Fibroblast of mammary gland (primary cell): ENCODE data around the gene ST8SIA4.

ENCODE experiments used
- DNase-seq: peaks from one replicate; pipeline ENCODE4 v3.0.0-alpha.2; 2010; ENCODE audit warnings: low read depth
- H3K4me3 ChIP-seq: 2 replicates; pipeline ENCODE4 v1.5.1; 2011; ENCODE audit warnings: low read depth, mild to moderate bottlenecking, low read length, moderate library complexity; ENCODE audit not compliant: control insufficient read depth
- TF ChIP-seq, protein P1 (sequence below): conservative IDR thresholded peaks from 2 replicates; pipeline ENCODE4 v1.5.1; 2011; ENCODE audit warnings: low read depth, low read length, inconsistent platforms; ENCODE audit not compliant: control insufficient read depth, insufficient read depth

The ST8SIA4 gene

DNA sequence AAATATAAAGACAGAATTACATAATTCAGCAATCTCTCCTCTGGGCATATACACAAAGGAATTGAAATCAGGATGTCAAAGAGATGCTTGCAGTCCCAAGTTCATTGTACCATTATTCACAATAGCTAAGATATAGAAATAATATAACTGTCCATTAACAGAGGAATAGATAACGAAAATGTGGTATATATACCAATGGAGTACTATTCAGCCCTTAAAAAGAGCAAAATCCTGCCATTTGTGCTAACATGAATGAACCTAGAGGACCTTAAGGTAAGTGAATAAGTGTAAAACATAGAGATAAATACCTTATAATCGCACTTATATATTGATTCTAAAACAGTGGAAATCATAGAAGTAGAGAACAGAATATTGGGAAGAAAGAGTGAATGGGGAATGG lies 7.0 kb downstream of the ST8SIA4 start:
- TF ChIP-seq, protein P1, sequence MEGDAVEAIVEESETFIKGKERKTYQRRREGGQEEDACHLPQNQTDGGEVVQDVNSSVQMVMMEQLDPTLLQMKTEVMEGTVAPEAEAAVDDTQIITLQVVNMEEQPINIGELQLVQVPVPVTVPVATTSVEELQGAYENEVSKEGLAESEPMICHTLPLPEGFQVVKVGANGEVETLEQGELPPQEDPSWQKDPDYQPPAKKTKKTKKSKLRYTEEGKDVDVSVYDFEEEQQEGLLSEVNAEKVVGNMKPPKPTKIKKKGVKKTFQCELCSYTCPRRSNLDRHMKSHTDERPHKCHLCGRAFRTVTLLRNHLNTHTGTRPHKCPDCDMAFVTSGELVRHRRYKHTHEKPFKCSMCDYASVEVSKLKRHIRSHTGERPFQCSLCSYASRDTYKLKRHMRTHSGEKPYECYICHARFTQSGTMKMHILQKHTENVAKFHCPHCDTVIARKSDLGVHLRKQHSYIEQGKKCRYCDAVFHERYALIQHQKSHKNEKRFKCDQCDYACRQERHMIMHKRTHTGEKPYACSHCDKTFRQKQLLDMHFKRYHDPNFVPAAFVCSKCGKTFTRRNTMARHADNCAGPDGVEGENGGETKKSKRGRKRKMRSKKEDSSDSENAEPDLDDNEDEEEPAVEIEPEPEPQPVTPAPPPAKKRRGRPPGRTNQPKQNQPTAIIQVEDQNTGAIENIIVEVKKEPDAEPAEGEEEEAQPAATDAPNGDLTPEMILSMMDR = no peak
- no peak for DNase-seq

DNA sequence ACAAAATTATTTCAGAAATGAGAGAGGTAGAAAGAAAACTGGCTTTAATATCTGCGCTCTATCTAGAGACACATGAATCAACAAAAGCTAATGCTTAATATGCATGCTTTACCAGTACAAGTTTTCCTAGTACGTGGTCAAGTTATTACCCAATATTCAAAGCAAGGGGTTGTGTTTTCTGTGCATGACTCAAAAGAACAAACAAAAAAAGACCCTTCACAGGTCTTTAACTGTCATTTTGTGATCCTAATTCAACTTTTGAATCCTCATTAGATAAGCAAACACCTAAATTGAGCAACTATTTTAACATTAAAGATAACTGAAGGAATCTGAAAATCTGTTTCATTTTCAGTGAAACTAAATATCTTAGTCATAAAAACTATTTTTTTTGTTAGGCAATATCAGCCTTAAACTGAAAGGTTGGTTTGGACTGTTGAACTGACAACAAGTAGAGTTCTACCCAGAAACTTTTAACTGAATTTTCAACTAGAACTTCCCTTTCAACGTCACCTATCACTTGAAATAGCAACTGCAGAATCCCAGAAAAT lies 12.5 kb downstream of the ST8SIA4 start:
- H3K4me3 ChIP-seq = no peak overlapping the region
- no peak for DNase-seq
- TF ChIP-seq, protein P1 = no peak

More for the DNA sequence above, 7.0 kb downstream of the ST8SIA4 start:
- no peak overlapping the region for H3K4me3 ChIP-seq

DNA sequence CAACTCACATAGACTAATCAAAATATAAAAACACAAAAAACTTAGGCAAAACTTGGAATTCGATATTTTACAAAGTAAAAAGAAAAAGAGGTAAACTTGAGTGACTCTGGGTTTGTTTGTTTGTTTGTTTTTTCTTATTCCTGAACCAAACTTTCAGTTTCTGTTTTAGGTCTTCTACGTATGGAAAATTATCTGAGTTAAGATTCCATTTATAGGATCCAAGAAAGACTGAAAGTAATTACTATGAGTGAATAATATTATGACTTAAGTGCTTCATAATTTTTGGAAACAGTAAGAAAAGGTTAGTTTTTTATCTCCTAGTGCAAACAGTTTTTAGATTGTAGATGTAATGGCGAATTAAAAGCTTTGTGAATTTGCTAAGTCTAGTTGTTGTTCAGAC lies 13.2 kb downstream of the ST8SIA4 start:
- H3K4me3 ChIP-seq = no peak overlapping the region
- TF ChIP-seq, protein P1 = no peak
- DNase-seq = no peak

DNA sequence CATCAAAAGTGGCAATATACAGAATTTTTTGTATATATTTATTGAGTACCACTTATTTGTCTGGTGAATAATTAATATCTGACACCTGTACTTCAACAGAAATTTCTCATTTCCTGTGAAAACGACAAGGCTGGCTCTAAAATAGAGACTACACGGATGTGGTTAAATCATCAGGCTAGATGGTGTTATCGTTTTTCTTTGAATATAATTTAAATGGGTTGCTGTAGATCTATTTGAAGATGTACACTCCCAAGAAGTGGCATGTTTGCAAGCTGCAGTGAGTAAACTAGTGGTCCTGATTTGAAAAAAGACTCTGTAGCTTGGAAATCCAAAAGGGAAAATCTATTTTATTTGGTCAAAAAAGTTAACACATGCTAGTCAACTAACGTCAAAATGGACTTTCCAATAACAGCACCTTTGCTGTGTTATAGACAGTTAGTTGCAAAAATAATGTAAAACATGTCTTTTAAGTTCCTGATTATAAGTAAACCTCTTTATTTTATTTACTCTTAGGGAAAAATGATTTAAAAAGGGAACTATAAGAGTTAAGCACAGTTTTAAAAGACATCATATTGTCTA lies 13.8 kb downstream of the ST8SIA4 start:
- no peak for DNase-seq
- TF ChIP-seq, protein P1 = no peak
- H3K4me3 ChIP-seq = no peak overlapping the region

DNA sequence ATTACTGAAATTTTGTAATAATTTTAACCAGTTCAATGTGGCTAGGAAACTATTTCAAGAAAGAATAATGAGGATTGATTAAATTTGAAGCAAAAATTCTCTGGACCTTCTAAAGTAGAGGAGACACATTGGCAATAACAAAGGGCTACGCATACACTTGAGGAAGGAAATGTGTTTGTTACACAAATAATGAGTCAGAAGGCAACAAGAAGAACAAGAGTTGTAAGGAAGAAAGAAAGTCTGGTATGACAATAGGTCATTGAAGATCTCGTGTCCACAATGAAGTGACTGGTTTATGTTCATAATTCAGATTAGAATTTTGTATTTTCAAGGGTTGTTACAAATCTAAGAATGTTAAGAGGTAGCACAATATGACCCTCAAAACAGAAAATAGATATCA lies 25.8 kb downstream of the ST8SIA4 start:
- TF ChIP-seq, protein P1 = no peak
- H3K4me3 ChIP-seq = no peak overlapping the region
- DNase-seq = no peak

DNA sequence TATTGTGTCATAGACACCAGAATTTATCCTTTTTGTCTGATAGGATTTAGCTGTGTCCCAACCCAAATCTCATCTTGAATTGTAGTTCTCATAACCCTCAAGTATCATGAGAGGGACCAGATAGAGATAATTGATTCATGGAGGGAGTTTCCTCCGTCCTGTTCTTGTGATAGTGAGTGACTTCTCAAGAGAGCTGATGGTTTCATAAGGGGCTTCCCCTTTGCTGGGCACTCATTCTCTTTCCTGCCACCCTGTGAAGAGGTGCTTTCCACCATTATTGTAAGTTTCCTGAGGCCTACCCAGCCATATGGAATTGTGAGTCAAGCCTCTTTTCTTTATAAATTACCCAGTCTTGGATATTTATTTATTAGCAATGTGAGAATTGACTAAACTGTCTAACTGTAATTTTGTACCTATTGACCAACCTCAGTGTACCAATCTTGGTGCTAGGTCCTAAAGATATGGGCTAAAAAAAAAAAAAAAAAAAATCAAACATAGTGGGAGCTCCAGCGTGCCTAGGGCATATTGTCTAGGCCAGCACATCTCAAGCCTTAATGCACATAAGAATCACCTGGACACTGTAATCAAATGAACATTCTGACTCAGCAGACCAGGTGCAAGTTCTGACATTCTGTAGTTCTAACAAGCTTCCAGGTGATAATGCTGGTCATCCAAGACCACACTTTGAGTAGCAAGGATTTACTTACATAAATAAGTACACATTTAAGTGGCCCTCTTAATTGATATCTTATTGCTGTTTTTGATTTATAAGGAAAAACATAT lies 30.5 kb downstream of the ST8SIA4 start:
- no peak overlapping the region for H3K4me3 ChIP-seq
- DNase-seq = no peak
- TF ChIP-seq, protein P1 = no peak
